PFSK-1 (cell line): ENCODE measurements around the gene PHLDB3.

Experiments
- FOXP2 ChIP-seq: optimal IDR thresholded peaks from 2 replicates; pipeline ENCODE3; 2011; ENCODE audit warnings: borderline replicate concordance, control low read depth, inconsistent platforms; ENCODE audit not compliant: insufficient read depth; ENCODE audit errors: extremely low read length, extremely low read depth
- POLR2AphosphoS5 ChIP-seq: IDR thresholded peaks from 2 replicates; pipeline ENCODE4 v1.6.1; 2012; ENCODE audit warnings: low read depth, mild to moderate bottlenecking, control low read depth, low read length, moderate library complexity
- SIN3A ChIP-seq: IDR thresholded peaks from 2 replicates; pipeline ENCODE4 v1.6.1; 2012; ENCODE audit warnings: mild to moderate bottlenecking, low read length, moderate library complexity, borderline replicate concordance; ENCODE audit not compliant: insufficient read depth
- TAF1 ChIP-seq: IDR thresholded peaks from 2 replicates; pipeline ENCODE4 v1.6.1; 2012; ENCODE audit warnings: low read length, control low read depth, borderline replicate concordance; ENCODE audit not compliant: insufficient read depth
- TF ChIP-seq, protein P1 (sequence below), 2 experiments: IDR thresholded peaks; 2 replicates each; pipeline versions ENCODE4 v1.6.1 to v1.8.0; 2011 to 2012; ENCODE audit warnings: low read depth in 2 of 2, low read length in 2 of 2, control low read depth in 1 of 2, inconsistent platforms in 1 of 2, mild to moderate bottlenecking in 1 of 2, moderate library complexity in 1 of 2; ENCODE audit not compliant: insufficient read depth in 1 of 2

DNA sequence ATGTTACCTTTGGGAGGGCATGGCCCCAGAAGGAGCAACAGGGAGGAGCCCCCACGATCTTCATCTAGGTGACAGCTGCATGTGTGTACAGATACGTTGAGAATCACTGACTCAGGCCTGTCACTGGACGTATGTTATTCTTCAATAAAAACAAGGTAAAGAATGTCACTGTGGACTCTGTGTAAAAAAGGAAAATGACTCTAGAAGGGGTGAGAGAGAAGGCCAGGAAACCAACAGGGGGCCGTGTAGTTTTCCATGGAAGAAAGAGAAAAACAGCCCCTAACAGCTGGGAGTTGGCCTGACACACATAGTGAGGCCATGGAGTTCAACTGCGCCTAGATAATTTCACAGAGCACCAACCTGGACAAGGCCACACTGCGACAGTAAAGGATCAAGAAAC is 37.3 kb downstream of the PHLDB3 start:
- TF ChIP-seq, protein P1, sequence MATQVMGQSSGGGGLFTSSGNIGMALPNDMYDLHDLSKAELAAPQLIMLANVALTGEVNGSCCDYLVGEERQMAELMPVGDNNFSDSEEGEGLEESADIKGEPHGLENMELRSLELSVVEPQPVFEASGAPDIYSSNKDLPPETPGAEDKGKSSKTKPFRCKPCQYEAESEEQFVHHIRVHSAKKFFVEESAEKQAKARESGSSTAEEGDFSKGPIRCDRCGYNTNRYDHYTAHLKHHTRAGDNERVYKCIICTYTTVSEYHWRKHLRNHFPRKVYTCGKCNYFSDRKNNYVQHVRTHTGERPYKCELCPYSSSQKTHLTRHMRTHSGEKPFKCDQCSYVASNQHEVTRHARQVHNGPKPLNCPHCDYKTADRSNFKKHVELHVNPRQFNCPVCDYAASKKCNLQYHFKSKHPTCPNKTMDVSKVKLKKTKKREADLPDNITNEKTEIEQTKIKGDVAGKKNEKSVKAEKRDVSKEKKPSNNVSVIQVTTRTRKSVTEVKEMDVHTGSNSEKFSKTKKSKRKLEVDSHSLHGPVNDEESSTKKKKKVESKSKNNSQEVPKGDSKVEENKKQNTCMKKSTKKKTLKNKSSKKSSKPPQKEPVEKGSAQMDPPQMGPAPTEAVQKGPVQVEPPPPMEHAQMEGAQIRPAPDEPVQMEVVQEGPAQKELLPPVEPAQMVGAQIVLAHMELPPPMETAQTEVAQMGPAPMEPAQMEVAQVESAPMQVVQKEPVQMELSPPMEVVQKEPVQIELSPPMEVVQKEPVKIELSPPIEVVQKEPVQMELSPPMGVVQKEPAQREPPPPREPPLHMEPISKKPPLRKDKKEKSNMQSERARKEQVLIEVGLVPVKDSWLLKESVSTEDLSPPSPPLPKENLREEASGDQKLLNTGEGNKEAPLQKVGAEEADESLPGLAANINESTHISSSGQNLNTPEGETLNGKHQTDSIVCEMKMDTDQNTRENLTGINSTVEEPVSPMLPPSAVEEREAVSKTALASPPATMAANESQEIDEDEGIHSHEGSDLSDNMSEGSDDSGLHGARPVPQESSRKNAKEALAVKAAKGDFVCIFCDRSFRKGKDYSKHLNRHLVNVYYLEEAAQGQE (IDR thresholded peaks at IDR 0.05; ENCODE audit: insufficient read depth in 1 of 2, low read depth in 2 of 2, low read length in 2 of 2) = no peak
- no peak for TF ChIP-seq POLR2AphosphoS5
- TF ChIP-seq SIN3A = no peak
- no peak for TF ChIP-seq TAF1
- TF ChIP-seq FOXP2 = no peak
